KMS-11 (cell line): ENCODE data around the gene SDK1.

Experiments used
- H2AFZ ChIP-seq: fragments of 200-600 bp; sonication (generic); 2 replicates; pipeline ENCODE4 v1.6.1; 2016; ENCODE audit warnings: antibody characterized with exemption, mixed run types, low read depth
- H3K27ac ChIP-seq: fragments of 200-600 bp; sonication (generic); 2 replicates; pipeline ENCODE4 v1.6.1; 2016; ENCODE audit warnings: mild to moderate bottlenecking, mixed run types
- H3K27me3 ChIP-seq: fragments of 200-600 bp; sonication (generic); 2 replicates; pipeline ENCODE4 v1.6.1; 2017; ENCODE audit warnings: mild to moderate bottlenecking, low read depth, mixed run types, moderate library complexity; ENCODE audit not compliant: insufficient read depth
- H3K36me3 ChIP-seq: fragments of 200-600 bp; sonication (generic); 2 replicates; pipeline ENCODE4 v1.6.1; 2017; ENCODE audit warnings: mild to moderate bottlenecking, mixed run types; ENCODE audit not compliant: insufficient read depth
- H3K4me1 ChIP-seq: fragments of 200-600 bp; sonication (generic); 2 replicates; pipeline ENCODE4 v1.6.1; 2016; ENCODE audit warnings: mild to moderate bottlenecking, low read depth, mixed run types; ENCODE audit not compliant: poor library complexity, severe bottlenecking
- H3K4me2 ChIP-seq: fragments of 200-600 bp; sonication (generic); 2 replicates; pipeline ENCODE4 v1.7.0; 2016; ENCODE audit warnings: mild to moderate bottlenecking, mixed run types
- H3K4me3 ChIP-seq: fragments of 200-600 bp; sonication (generic); IDR thresholded peaks from 2 replicates; pipeline ENCODE4 v1.6.1; 2017; ENCODE audit warnings: low read depth, low read length, mixed read lengths; ENCODE audit not compliant: insufficient read depth
- H3K79me2 ChIP-seq: fragments of 200-600 bp; sonication (generic); 2 replicates; pipeline ENCODE4 v1.6.1; 2016; ENCODE audit warnings: low read depth, mixed run types; ENCODE audit not compliant: insufficient read depth
- H3K9ac ChIP-seq: fragments of 200-600 bp; sonication (generic); 2 replicates; pipeline ENCODE4 v1.6.1; 2016; ENCODE audit warnings: mild to moderate bottlenecking, mixed run types
- H4K20me1 ChIP-seq: fragments of 200-600 bp; sonication (generic); 2 replicates; pipeline ENCODE4 v1.6.1; 2016; ENCODE audit warnings: mild to moderate bottlenecking, mixed run types; ENCODE audit not compliant: insufficient read depth
- TF ChIP-seq, protein P1 (sequence below): fragments of 200-600 bp; sonication (generic); conservative IDR thresholded peaks from 2 replicates; pipeline ENCODE4 v1.6.1; 2017; ENCODE audit warnings: low read depth, mild to moderate bottlenecking, antibody characterized with exemption, low read length, moderate library complexity, mixed read lengths

Gene SDK1

DNA sequence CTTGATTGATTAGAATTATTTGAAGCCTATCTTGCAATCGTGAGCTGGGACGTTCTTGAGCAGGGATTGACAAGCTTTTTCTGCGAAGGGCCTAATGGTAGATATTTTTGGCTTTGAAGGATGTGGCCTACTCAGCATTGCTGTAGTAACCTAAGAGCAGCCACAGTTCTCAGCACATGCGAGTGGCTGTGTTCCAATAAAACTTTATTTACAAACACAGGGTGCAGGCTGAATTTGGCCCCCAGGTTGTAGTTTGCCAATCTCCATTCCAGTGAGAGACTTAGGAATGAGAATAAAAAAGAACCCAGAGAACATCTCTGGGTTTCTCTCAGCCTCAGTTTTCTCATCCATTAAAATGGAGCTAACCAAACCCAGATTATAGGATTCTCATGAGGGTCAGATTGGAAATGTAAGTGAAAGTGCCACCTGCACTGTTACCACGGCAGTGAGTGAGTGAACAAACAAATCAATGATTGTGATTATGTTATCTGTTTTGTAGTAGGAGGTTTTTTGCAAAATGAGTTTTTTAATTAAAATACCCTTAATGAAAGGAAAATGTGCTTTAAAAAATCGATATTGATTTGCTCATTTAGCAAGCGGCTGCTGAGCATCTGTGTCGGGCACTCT lies 664.0 kb downstream of the SDK1 start:
- TF ChIP-seq, protein P1, sequence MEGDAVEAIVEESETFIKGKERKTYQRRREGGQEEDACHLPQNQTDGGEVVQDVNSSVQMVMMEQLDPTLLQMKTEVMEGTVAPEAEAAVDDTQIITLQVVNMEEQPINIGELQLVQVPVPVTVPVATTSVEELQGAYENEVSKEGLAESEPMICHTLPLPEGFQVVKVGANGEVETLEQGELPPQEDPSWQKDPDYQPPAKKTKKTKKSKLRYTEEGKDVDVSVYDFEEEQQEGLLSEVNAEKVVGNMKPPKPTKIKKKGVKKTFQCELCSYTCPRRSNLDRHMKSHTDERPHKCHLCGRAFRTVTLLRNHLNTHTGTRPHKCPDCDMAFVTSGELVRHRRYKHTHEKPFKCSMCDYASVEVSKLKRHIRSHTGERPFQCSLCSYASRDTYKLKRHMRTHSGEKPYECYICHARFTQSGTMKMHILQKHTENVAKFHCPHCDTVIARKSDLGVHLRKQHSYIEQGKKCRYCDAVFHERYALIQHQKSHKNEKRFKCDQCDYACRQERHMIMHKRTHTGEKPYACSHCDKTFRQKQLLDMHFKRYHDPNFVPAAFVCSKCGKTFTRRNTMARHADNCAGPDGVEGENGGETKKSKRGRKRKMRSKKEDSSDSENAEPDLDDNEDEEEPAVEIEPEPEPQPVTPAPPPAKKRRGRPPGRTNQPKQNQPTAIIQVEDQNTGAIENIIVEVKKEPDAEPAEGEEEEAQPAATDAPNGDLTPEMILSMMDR, result no peak
- no peak overlapping the region for H3K27ac ChIP-seq
- H3K4me2 ChIP-seq, result no peak overlapping the region

DNA sequence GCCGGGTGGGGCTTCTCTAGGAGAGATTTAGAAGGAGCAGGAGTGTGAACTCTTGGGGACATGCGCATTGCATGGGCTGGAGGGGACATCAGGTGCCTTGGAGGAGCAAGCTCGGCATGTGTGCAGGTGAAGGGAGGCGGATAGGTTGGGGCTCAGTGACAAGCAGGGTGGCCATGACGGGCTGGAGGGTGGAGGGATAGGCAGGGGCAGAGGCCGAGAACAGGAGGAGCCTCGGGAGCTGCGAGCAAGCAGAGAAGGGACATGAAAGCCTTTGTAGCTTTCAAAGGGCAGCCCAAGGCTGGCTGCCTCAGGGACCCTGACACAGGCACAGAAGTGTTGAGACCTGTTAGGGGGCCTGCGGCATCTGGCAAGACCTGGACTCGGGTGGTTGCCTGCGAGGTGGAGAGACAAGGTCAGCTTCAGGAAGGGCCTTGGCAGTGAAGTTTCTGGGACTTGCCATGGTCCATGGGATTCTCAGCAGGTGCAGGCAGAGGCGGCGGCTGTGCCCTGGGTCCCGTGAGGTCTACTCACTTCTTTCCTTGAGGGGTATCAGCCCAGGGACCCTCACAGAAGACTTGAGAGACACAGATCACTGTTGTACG lies 664.8 kb downstream of the SDK1 start:
- no peaks in the 10 kb centered on the region for H3K27me3 ChIP-seq
- H3K9ac ChIP-seq, result no peak overlapping the region
- H3K4me3 ChIP-seq, result no peak overlapping the region
- no peaks in the 10 kb centered on the region for H4K20me1 ChIP-seq
- no peaks in the 10 kb centered on the region for H3K36me3 ChIP-seq
- H3K4me1 ChIP-seq, result no peaks in the 10 kb centered on the region
- no peaks in the 10 kb centered on the region for H3K79me2 ChIP-seq
- no peak overlapping the region for H3K27ac ChIP-seq
- H2AFZ ChIP-seq, result no peak overlapping the region
- no peak overlapping the region for H3K4me2 ChIP-seq
- TF ChIP-seq, protein P1, result no peak

More for the DNA sequence above, 664.0 kb downstream of the SDK1 start:
- Histone ChIP-seq H3K4me3 (no peak overlapping the region), H2AFZ (no peak overlapping the region), H3K4me1 (no peaks in the 10 kb centered on the region), H3K27me3 (no peaks in the 10 kb centered on the region), H4K20me1 (no peaks in the 10 kb centered on the region), H3K9ac (no peak overlapping the region), H3K79me2 (no peaks in the 10 kb centered on the region), H3K36me3 (no peaks in the 10 kb centered on the region)

DNA sequence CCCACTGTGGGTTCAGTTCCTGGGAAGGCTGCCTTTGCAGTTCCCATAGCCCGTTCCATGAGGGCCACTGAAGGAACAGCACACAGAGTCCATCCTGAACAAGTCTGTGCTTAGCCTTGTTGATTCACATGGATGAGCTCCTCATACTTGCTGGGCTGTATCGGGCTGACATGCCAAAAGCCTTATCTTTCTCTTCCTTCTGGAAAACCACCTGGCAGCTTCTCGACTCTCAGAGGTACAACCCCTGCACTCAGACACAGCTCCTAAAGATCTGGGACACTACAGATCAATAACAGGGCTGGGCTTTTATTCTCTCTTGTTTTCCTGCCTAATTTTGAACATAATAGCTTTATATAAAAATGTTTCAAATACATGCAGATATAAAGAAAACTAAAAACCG lies 667.2 kb downstream of the SDK1 start:
- Histone ChIP-seq H2AFZ (no peak overlapping the region), H3K79me2 (no peaks in the 10 kb centered on the region), H3K9ac (no peak overlapping the region), H4K20me1 (no peaks in the 10 kb centered on the region), H3K36me3 (no peaks in the 10 kb centered on the region), H3K27ac (no peak overlapping the region), H3K4me3 (no peak overlapping the region), H3K4me1 (no peaks in the 10 kb centered on the region), H3K4me2 (no peak overlapping the region), H3K27me3 (no peaks in the 10 kb centered on the region)
- TF ChIP-seq, protein P1, result no peak

DNA sequence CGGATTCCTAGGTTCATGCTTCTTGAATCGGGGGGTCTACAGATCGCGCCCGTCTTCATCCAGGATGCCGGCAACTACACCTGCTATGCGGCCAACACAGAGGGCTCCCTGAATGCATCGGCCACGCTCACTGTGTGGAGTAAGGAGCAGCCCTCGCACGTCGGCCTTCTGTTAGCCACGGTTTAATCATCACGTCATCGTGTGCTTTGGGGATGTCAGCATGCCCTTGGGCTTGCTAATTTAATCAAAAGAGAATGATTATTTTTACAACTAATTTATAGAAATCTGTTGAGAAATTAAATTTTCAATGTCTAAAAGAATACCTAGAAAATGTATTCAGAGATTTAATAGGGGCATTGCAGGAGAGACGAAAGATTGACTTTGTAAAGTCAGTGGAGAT lies 668.2 kb downstream of the SDK1 start:
- H3K9ac ChIP-seq, result no peak overlapping the region
- H2AFZ ChIP-seq, result no peak overlapping the region
- no peak overlapping the region for H3K4me3 ChIP-seq
- H3K27ac ChIP-seq, result no peak overlapping the region
- H3K4me1 ChIP-seq, result no peaks in the 10 kb centered on the region
- H3K27me3 ChIP-seq, result no peaks in the 10 kb centered on the region
- no peak overlapping the region for H3K4me2 ChIP-seq
- H3K36me3 ChIP-seq, result no peaks in the 10 kb centered on the region
- H3K79me2 ChIP-seq, result no peaks in the 10 kb centered on the region
- TF ChIP-seq, protein P1, result no peak
- no peaks in the 10 kb centered on the region for H4K20me1 ChIP-seq
